ENCODE measurements around the gene MAG. TPM values are rescaled to one million over a fixed set of nuclear protein-coding genes. Genes with fewer than 3 reads are reported as not detected.

MAG gene
- total and polyA plus RNA-seq, 2 of the 8 experiments (the other 6 are each of a cell fraction or from before 2014, with no cell fraction given), result 0.20 to 1.3 TPM

GRCh38 chr19:35274323-35274722 is 17.6 kb upstream of the MAG start (continued):
- TF ChIP-seq CHD7 (IDR thresholded peaks at IDR 0.05; ENCODE audit: insufficient replicate concordance, low read length), result no peak
- no peak for TF ChIP-seq SP1 (IDR thresholded peaks at IDR 0.05; ENCODE audit: low read depth, low read length)
- no peak for TF ChIP-seq YY1 (IDR thresholded peaks at IDR 0.05; ENCODE audit: low read depth, low read length)
- TF ChIP-seq JUN (IDR thresholded peaks at IDR 0.05; ENCODE audit: low read depth, low read length), result no peak
- no peak for TF ChIP-seq GABPA (IDR thresholded peaks at IDR 0.05; ENCODE audit: borderline replicate concordance, insufficient read depth, low read length)
- no peak for TF ChIP-seq POLR2AphosphoS5 (IDR thresholded peaks at IDR 0.05; ENCODE audit: low read depth, low read length)
- no peak for TF ChIP-seq TEAD4 (IDR thresholded peaks at IDR 0.05; ENCODE audit: low read depth, low read length)
- no peak for TF ChIP-seq ASH2L (IDR thresholded peaks at IDR 0.05; ENCODE audit: low read length)
- TF ChIP-seq JUND (IDR thresholded peaks at IDR 0.05; ENCODE audit: low read length), result no peak

Measured in H1 (cell line).